ENCODE results near the gene CEP76. TPM values are rescaled to one million over a fixed set of nuclear protein-coding genes. Genes with fewer than 3 reads are reported as not detected.
A peak's percentile ranks its signal among the peaks of the same experiment; 100 is the strongest.

CEP76 gene
- polyA plus RNA-seq, 3 donors = 2.7 to 3.4 (median 3.0) TPM

- H3K27me3 Mint-ChIP-seq (ENCODE audit: low read depth in 3 of 3) = peaks cover 13 to 35% (median 23%) of the 10 kb centered on the region in 3 donors
- Histone ChIP-seq H3K4me1 (ENCODE audit: control insufficient read depth in 1 of 2, insufficient read depth in 2 of 2, low read length in 2 of 2) (peaks cover 11 to 19% of the 10 kb centered on the region in 2 donors), H3K4me2 (replicated peaks; ENCODE audit: extremely low read depth, low read length, poor library complexity, severe bottlenecking) (no peak overlapping the region)
Observed at GRCh38 chr18:12654971-12655370, 47.6 kb downstream of the CEP76 start.

GRCh38 chr18:12652861-12653401 lies 49.6 kb downstream of the CEP76 start:
- Mint-ChIP-seq H3K9me3 (peaks cover 0 to 11% (median 0%) of the 10 kb centered on the region in 7 donors), H3K27ac (peak overlapping the region in 1 of 7 donors; percentile 16), H3K4me3 (peak overlapping the region in 1 of 2 donors; percentile 23), H3K36me3 (peaks cover 0 to 3% of the 10 kb centered on the region in 2 donors), H3K27me3 (ENCODE audit: low read depth in 3 of 3) (peaks cover 15 to 22% (median 15%) of the 10 kb centered on the region in 3 donors), H3K4me1 (peaks cover 15% of the 10 kb centered on the region)
- no peak overlapping the region for H3K4me2 ChIP-seq (replicated peaks; ENCODE audit: extremely low read depth, low read length, poor library complexity, severe bottlenecking)
- DNase-seq = no peak
- no peak overlapping the region for H3K9ac ChIP-seq (ENCODE audit: insufficient read depth, low read length, poor library complexity, severe bottlenecking)
- H3K9me3 ChIP-seq (replicated peaks in 1 of 2; ENCODE audit: control insufficient read depth in 1 of 2, insufficient read depth in 1 of 2, low read length in 2 of 2) = no peaks in the 10 kb centered on the region
- no peaks in the 10 kb centered on the region for H3K36me3 ChIP-seq (replicated peaks in 1 of 2; ENCODE audit: control insufficient read depth in 1 of 2, insufficient read depth in 2 of 2, low read length in 2 of 2)
- TF ChIP-seq CTCF (IDR thresholded peaks at IDR 0.05) = no peak
- no peak overlapping the region for H2AFZ ChIP-seq (ENCODE audit: insufficient read depth, low read depth, low read length, poor library complexity, severe bottlenecking)
- H3K79me2 ChIP-seq (ENCODE audit: insufficient read depth, low read length) = no peaks in the 10 kb centered on the region
- WGBS (ENCODE audit: insufficient coverage) = 22% methylated on average over 1 of the region's 3 CpGs
- no peak overlapping the region for H3K4me3 ChIP-seq (replicated peaks in 1 of 3; ENCODE audit: low read depth in 2 of 3, low read length in 3 of 3)
- peaks cover 7 to 14% of the 10 kb centered on the region in 2 donors for H3K27me3 ChIP-seq (ENCODE audit: control insufficient read depth in 2 of 2, insufficient read depth in 2 of 2, low read length in 2 of 2)
- no peaks in the 10 kb centered on the region for H4K20me1 ChIP-seq (ENCODE audit: insufficient read depth, low read length)
- peaks cover 6 to 11% of the 10 kb centered on the region in 2 donors for H3K4me1 ChIP-seq (ENCODE audit: control insufficient read depth in 1 of 2, insufficient read depth in 2 of 2, low read length in 2 of 2)
- intact Hi-C loops (cut with micrococcal nuclease) = loop anchor here in 1 of 2 donors (10.0 kb wide), 1 partner anchor 48 kb away; no protein-coding TSS in a partner anchor
- H3K27ac ChIP-seq (ENCODE audit: low read depth in 1 of 2, low read length in 2 of 2) = no peak overlapping the region

More at GRCh38 chr18:12654971-12655370, 47.6 kb downstream of the CEP76 start:
- no peaks in the 10 kb centered on the region for H3K79me2 ChIP-seq (ENCODE audit: insufficient read depth, low read length)
- H3K36me3 ChIP-seq (replicated peaks in 1 of 2; ENCODE audit: control insufficient read depth in 1 of 2, insufficient read depth in 2 of 2, low read length in 2 of 2) = no peaks in the 10 kb centered on the region
- peaks cover 7 to 21% of the 10 kb centered on the region in 2 donors for H3K27me3 ChIP-seq (ENCODE audit: control insufficient read depth in 2 of 2, insufficient read depth in 2 of 2, low read length in 2 of 2)
- DNase-seq = no peak
- no CpG with 5 or more reads among the region's 1 CpG for WGBS (ENCODE audit: insufficient coverage)
- no peak for TF ChIP-seq CTCF (IDR thresholded peaks at IDR 0.05)
- no peak overlapping the region for H3K4me3 ChIP-seq (replicated peaks in 1 of 3; ENCODE audit: low read depth in 2 of 3, low read length in 3 of 3)
- H3K27ac ChIP-seq (ENCODE audit: low read depth in 1 of 2, low read length in 2 of 2) = no peak overlapping the region
- Mint-ChIP-seq H3K4me1 (peaks cover 20% of the 10 kb centered on the region), H3K27ac (no peak overlapping the region), H3K4me3 (no peak overlapping the region), H3K36me3 (peaks cover 0 to 3% of the 10 kb centered on the region in 2 donors), H3K9me3 (peaks cover 0 to 11% (median 0%) of the 10 kb centered on the region in 7 donors)
- no peak overlapping the region for H2AFZ ChIP-seq (ENCODE audit: insufficient read depth, low read depth, low read length, poor library complexity, severe bottlenecking)
- no peak overlapping the region for H3K9ac ChIP-seq (ENCODE audit: insufficient read depth, low read length, poor library complexity, severe bottlenecking)
- no peaks in the 10 kb centered on the region for H4K20me1 ChIP-seq (ENCODE audit: insufficient read depth, low read length)
- no peaks in the 10 kb centered on the region for H3K9me3 ChIP-seq (replicated peaks in 1 of 2; ENCODE audit: control insufficient read depth in 1 of 2, insufficient read depth in 1 of 2, low read length in 2 of 2)
- intact Hi-C loops (cut with micrococcal nuclease) = loop anchor here (5.0 to 10.0 kb wide), 4 partner anchors 48 to 248 kb away; partner anchors contain the start of gene PRELID3A (in 2 of the 2)
